Lower leg skin (tissue), 4 donors: Measurements from ENCODE around the gene HARBI1. TPM values are rescaled to one million over a fixed set of nuclear protein-coding genes. Genes with fewer than 3 reads are reported as not detected.

Experiments
- DNase-seq, 2 donors: peaks; one replicate each; pipeline ENCODE4 v3.0.0-alpha.2; 2019; ENCODE audit warnings: low spot score in 2 of 2
- H3K4me3 ChIP-seq: fragments of 200-600 bp; sonication (generic); 2 replicates; pipeline ENCODE4 v1.5.1; 2017; ENCODE audit warnings: mild to moderate bottlenecking, low read depth; ENCODE audit not compliant: poor library complexity, severe bottlenecking
- CTCF ChIP-seq, 3 donors: fragments of 450-650 bp; IDR thresholded peaks; one replicate each; pipeline ENCODE4 v1.5.1; 2016; ENCODE audit warnings: antibody characterized with exemption in 3 of 3, mild to moderate bottlenecking in 3 of 3, moderate library complexity in 2 of 3
- POLR2A ChIP-seq, 2 donors: fragments of 450-650 bp; IDR thresholded peaks; one replicate each; pipeline ENCODE4 v1.6.1; 2016 to 2017; ENCODE audit warnings: antibody characterized with exemption in 2 of 2, mild to moderate bottlenecking in 1 of 2, moderate library complexity in 1 of 2
- WGBS, 2 donors: methylation state at CpG; one replicate each; pipeline ENCODE4 v1.1.5; 2018; 5-methylcytosine and 5-hydroxymethylcytosine counted together
- intact Hi-C: fragments of 100-400 bp; cut with DNase I; formaldehyde crosslinking; loops from one replicate; pipeline ENCODE4 v1.15.0; 2023; ENCODE audit warnings: low total_unique reads
- total RNA-seq, 4 donors: library from RNA; depleted of rRNA; stranded (reverse); fragments of >200 nt; gene quantifications; one replicate each; pipeline ENCODE4 v1.1.0, GENCODE V29; 2016

HARBI1 gene
- total RNA-seq, 4 donors from 2014 or later = 3.0 to 6.5 (median 4.8) TPM

DNA sequence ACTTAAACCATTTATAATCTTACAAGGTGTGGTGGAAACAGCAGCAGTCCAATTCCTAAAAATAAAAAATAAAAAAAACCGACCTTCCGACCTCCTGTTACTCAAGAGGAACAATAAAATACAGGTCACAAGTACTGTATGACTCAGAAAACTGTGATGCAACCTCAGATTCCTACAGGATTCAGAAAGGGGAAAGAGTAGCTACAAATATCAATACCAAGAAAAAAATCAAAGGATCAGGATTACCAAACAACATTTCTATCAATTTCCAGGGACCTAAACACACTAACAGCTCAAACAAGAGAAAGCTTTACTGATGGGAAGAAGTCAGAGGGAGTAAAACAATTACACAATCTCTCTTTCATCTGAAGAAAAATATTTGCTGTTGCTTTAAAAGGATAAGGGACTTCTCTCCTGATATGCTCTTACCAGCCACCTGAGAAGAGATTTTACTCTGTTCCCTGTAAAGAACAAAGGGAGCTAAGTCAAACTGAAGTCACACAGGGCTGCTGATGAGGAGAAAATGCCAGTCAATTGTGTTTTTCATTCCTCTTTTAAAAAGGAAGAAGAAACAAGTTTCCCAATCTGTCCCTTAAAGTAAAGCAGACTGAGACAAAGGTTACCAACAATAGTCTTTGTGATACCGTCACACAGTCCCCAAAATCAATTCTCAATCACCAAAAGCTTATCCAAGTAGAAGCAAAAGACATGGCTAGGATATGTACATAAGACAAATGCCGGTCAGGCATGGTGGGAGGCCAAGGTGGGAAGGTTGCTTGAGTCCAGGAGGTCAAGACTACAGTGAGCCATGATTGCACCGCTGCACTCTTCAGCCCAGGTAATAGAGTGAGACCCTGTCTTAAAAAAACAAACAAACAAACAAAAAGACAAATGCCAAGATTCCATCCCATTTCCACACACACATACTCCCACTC, 62.5 kb downstream of the HARBI1 start:
- WGBS, 2 donors = 55 to 58% methylated on average over 5 of the region's 5 CpGs
- peak in 1 of 2 donors; percentile 37 for DNase-seq
- H3K4me3 ChIP-seq = no peak overlapping the region
- intact Hi-C loops = no loop called here
- no peak for TF ChIP-seq POLR2A (IDR thresholded peaks at IDR 0.05)
- TF ChIP-seq CTCF (IDR thresholded peaks at IDR 0.05) = no peak

DNA sequence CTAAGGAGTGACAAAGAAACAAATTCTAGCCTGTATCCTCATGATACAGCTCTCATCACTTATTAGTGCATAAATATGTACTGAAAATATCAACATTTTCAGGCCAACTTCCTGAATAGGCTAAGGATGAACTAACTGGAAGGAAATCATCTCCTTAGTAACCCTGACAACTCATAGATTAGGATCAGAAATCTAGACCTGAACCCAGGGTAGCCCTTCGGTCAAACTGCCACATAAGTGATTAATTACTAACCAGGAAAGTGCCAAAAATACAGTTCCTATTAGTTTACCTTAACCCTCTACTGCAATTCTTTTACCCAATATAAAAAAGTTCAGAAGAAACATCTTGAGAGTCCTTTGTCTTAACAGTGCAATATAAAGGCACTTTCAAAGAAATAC, 63.2 kb downstream of the HARBI1 start:
- intact Hi-C loops = no loop called here
- DNase-seq = no peak
- H3K4me3 ChIP-seq = no peak overlapping the region
- TF ChIP-seq CTCF (IDR thresholded peaks at IDR 0.05) (no peak), POLR2A (IDR thresholded peaks at IDR 0.05) (no peak)
- 3 to 6% methylated on average over 1 of the region's 1 CpG for WGBS, 2 donors

Other genes starting within 250 kb of the HARBI1 start
- gene MDK, start 235.6 kb downstream of the HARBI1 start, total RNA-seq = 10 to 100 TPM in 3 of 4 donors, 1 to 10 TPM in 1; 6.0 to 19.4 (median 12.0) TPM
- 1 to 10 TPM; 1.2 to 8.1 (median 3.3) TPM for gene CHRM4, start 225.5 kb downstream of the HARBI1 start, total RNA-seq
- gene AMBRA1, start 23.2 kb downstream of the HARBI1 start, total RNA-seq = 10 to 100 TPM; 31.5 to 67.5 (median 36.2) TPM
- 100 to 1,000 TPM in 2 of 4 donors, 10 to 100 TPM in 2; 42.0 to 151 (median 98.0) TPM for gene ATG13, start 326 bp upstream of the HARBI1 start, total RNA-seq
- gene ARHGAP1, start 83.4 kb upstream of the HARBI1 start, total RNA-seq = 10 to 100 TPM; 56.4 to 70.6 (median 64.3) TPM
- 10 to 100 TPM; 11.2 to 28.9 (median 16.2) TPM for gene ZNF408, start 83.8 kb upstream of the HARBI1 start, total RNA-seq
- gene F2, start 102.0 kb upstream of the HARBI1 start, total RNA-seq = not detected
- gene CKAP5, start 229.1 kb upstream of the HARBI1 start, total RNA-seq = 10 to 100 TPM; 29.3 to 36.2 (median 31.3) TPM